Heart right ventricle (tissue), 16 donors: ENCODE measurements around the gene AIG1. TPM values are rescaled to one million over a fixed set of nuclear protein-coding genes. Genes with fewer than 3 reads are reported as not detected.

Source experiments
- ATAC-seq, 8 donors: fragments of 200-7000 bp; cut with Tn5 transposase; one replicate each; pipeline ENCODE4 v1.9.1; 2020; ENCODE audit warnings: mild to moderate bottlenecking in 8 of 8, moderate library complexity in 8 of 8, moderate number of reproducible peaks in 1 of 8
- DNase-seq, 2 donors: peaks; one replicate each; pipeline ENCODE4 v3.0.0-alpha.2; 2020
- H3K27ac ChIP-seq, 10 donors: fragments of 200-600 bp; sonication (generic) in 2 of 10; one replicate each; pipeline versions ENCODE4 v1.5.0 to v1.8.0; 2020 to 2022; ENCODE audit warnings: mild to moderate bottlenecking in 3 of 10
- H3K27me3 ChIP-seq, 7 donors: fragments of 200-600 bp; one replicate each; pipeline ENCODE4 v1.8.0; 2021 to 2022; ENCODE audit warnings: mild to moderate bottlenecking in 2 of 7
- H3K36me3 ChIP-seq, 9 donors: fragments of 200-600 bp; sonication (generic) in 1 of 9; one replicate each; pipeline versions ENCODE4 v1.5.0 to v1.8.0; 2020 to 2022; ENCODE audit warnings: mild to moderate bottlenecking in 2 of 9
- H3K4me1 ChIP-seq, 9 donors: fragments of 200-600 bp; sonication (generic) in 1 of 9; one replicate each; pipeline versions ENCODE4 v1.5.0 to v1.8.0; 2020 to 2022; ENCODE audit warnings: mild to moderate bottlenecking in 4 of 9
- H3K4me3 ChIP-seq, 10 donors: fragments of 200-600 bp; sonication (generic) in 2 of 10; one replicate each; pipeline versions ENCODE4 v1.5.0 to v1.8.0; 2020 to 2022; ENCODE audit warnings: mild to moderate bottlenecking in 7 of 10, moderate library complexity in 2 of 10
- H3K9me3 ChIP-seq, 11 donors: fragments of 200-600 bp in 10 of 11; sonication (generic) in 2 of 11; one replicate each; pipeline versions ENCODE4 v1.5.0 to v1.8.0; 2013 to 2022; ENCODE audit warnings: mild to moderate bottlenecking in 2 of 11, control low read depth in 1 of 11, moderate library complexity in 1 of 11
- CTCF ChIP-seq, 9 donors: fragments of 200-600 bp; sonication (generic) in 2 of 9; IDR thresholded peaks; one replicate each; pipeline versions ENCODE4 v1.5.0 to v1.8.0; 2021 to 2022; ENCODE audit warnings: antibody characterized with exemption in 9 of 9, mild to moderate bottlenecking in 5 of 9, moderate library complexity in 1 of 9
- WGBS, 2 donors: extraction: QIAGEN DNeasy Blood & Tissue Kit; methylation state at CpG; one replicate each; pipeline ENCODE4 v1.1.7; 2013; ENCODE audit warnings: inconsistent platforms in 1 of 2; 5-methylcytosine and 5-hydroxymethylcytosine counted together
- intact Hi-C, 10 donors: fragments of 100-400 bp; cut with DNase I; formaldehyde crosslinking; loops; one replicate each; pipeline versions ENCODE4 v1.11.1 to v1.14.2; 2022
- polyA plus RNA-seq, 2 donors: library from polyadenylated mRNA; stranded (reverse); fragments of 200-250 nt; gene quantifications; one replicate each; pipeline ENCODE4 v1.2.3, GENCODE V29; 2013
- total RNA-seq, 10 donors: library from RNA; stranded (reverse); fragmentation: NEBNext Ultra II Directional in 3 of 10; extraction: Animal tissue kit (Norgen Biotek cat#: 25700) in 3 of 10; gene quantifications; one replicate each; pipeline versions ENCODE4 v1.2.1 to v1.2.4, GENCODE V29; 2021 to 2023
- donor health status: Arrhythmogenic right ventricular cardiomyopathy.
- donor health status: ischemic (EF 13 %, LVEDD 7.1; RV severe dilation, severe dysfunction).
- donor health status: healthy with polysubstance abuse.
- donor health status: DM: no; HTN: yes; CAD: no.
- donor health status: DM: no; HTN: no; CAD: no.
- donor health status: ischemic (EF 25% LVEDD 6.9; RV normal size, moderate dysfunction).
- donor health status: ischemic (EF 25% LVEDD 5.7; RV mildly dilated, moderate dysfunction).
- donor health status: healthy.
- donor health status: DM: yes; HTN: yes; CAD: no.
- donor health status: Ischemic cardiomyopathy.
- donor health status: ischemic (EF 35%, LVEDD 5.7; RV mildly dilated, moderate dysfunction).
- donor health status: nonischemic (EF 11% LVEDD 7.7; RV severe dilation, severe dysfunction).
- donor health status: DM: yes; HTN: yes; CAD: no.
- donor health status: PGD.
- donor health status: ischemic (EF 29% LVEDD 5.4; RV normal size, mild dysfunction).
- donor health status: nonischemic (EF 23%, LVEDD 6.1; RV moderate dilation, normal function).

The AIG1 gene
- total and polyA plus RNA-seq, 12 donors: 17.4 to 83.2 (median 66.2) TPM

- 96 to 98% methylated on average over 1 of the region's 1 CpG for WGBS, 2 donors
- peaks cover 0 to 10% (median 0%) of the 10 kb centered on the region in 11 donors for H3K9me3 ChIP-seq
Observed at GRCh38 chr6:143123081-143123480, 62.4 kb downstream of the AIG1 start.

GRCh38 chr6:143123941-143124340 is 63.3 kb downstream of the AIG1 start:
- intact Hi-C loops: no loop called here
- no peak overlapping the region for H3K4me3 ChIP-seq
- 98 to 99% methylated on average over 2 of the region's 2 CpGs for WGBS, 2 donors
- no peak for DNase-seq
- H3K9me3 ChIP-seq: peaks cover 0 to 10% (median 0%) of the 10 kb centered on the region in 11 donors
- peaks cover 0 to 23% (median 0%) of the 10 kb centered on the region in 9 donors for H3K36me3 ChIP-seq
- H3K27me3 ChIP-seq: no peaks in the 10 kb centered on the region
- ATAC-seq: no peak
- TF ChIP-seq CTCF (IDR thresholded peaks at IDR 0.05): no peak
- H3K27ac ChIP-seq: no peak overlapping the region
- H3K4me1 ChIP-seq: no peaks in the 10 kb centered on the region

More at GRCh38 chr6:143123081-143123480, 62.4 kb downstream of the AIG1 start:
- intact Hi-C loops: no loop called here
- H3K4me1 ChIP-seq: no peaks in the 10 kb centered on the region
- ATAC-seq (no peak), DNase-seq (no peak)
- TF ChIP-seq CTCF (IDR thresholded peaks at IDR 0.05): no peak
- no peak overlapping the region for H3K4me3 ChIP-seq
- H3K27ac ChIP-seq: no peak overlapping the region
- no peaks in the 10 kb centered on the region for H3K27me3 ChIP-seq
- H3K36me3 ChIP-seq: peaks cover 0 to 14% (median 0%) of the 10 kb centered on the region in 9 donors

GRCh38 chr6:143125455-143125854 is 64.8 kb downstream of the AIG1 start:
- 74 to 76% methylated on average over 3 of the region's 3 CpGs for WGBS, 2 donors
- Histone ChIP-seq H3K4me3 (no peak overlapping the region), H3K36me3 (peaks cover 0 to 29% (median 0%) of the 10 kb centered on the region in 9 donors), H3K9me3 (peaks cover 0 to 17% (median 5%) of the 10 kb centered on the region in 11 donors), H3K27me3 (no peaks in the 10 kb centered on the region), H3K27ac (no peak overlapping the region), H3K4me1 (no peaks in the 10 kb centered on the region)
- intact Hi-C loops: no loop called here
- no peak for ATAC-seq
- DNase-seq: no peak
- TF ChIP-seq CTCF (IDR thresholded peaks at IDR 0.05): no peak

- Histone ChIP-seq H3K4me3 (no peak overlapping the region), H3K27me3 (no peaks in the 10 kb centered on the region), H3K36me3 (peaks cover 0 to 34% (median 0%) of the 10 kb centered on the region in 9 donors), H3K27ac (no peak overlapping the region), H3K9me3 (peaks cover 0 to 17% (median 9%) of the 10 kb centered on the region in 11 donors), H3K4me1 (no peaks in the 10 kb centered on the region)
- DNase-seq (no peak), ATAC-seq (no peak)
- no peak for TF ChIP-seq CTCF (IDR thresholded peaks at IDR 0.05)
- intact Hi-C loops: no loop called here
- WGBS, 2 donors: 87 to 89% methylated on average over 12 of the region's 12 CpGs
Observed at GRCh38 chr6:143125864-143126573, 65.3 kb downstream of the AIG1 start.
